Measurements from ENCODE around the gene RARRES2. TPM values are rescaled to one million over a fixed set of nuclear protein-coding genes. Genes with fewer than 3 reads are reported as not detected.
A peak's percentile ranks its signal among the peaks of the same experiment; 100 is the strongest.

Gene RARRES2
- total RNA-seq, 4 donors from 2014 or later = 84.2 to 124 (median 102) TPM

DNA sequence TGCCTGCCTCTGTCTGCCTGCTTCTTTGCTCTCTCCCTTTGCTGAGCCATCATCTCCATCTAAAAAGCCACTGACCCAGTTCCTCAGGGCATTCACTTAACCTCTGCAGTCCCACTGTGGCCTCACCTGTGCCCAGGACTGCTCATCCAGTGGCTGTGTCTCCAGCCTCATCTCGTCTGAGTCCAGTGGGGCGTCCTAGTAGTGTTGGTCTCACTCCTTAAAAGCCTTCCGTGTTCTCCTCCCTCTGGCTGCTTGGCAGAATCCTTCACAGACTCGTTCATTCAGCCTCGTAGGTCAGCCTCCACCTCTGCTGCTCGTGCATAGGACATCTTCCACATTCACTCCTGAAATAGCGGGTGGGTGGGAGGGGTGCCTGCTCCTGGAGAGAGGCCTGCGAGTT is 7.3 kb downstream of the RARRES2 start:
- in situ Hi-C loops (cut with MboI; ENCODE audit: low pct_ligation_motif_present in 1 of 4, low pct_unique_long_range_greater_than_20kb in 1 of 4, low sequenced_read_pairs in 3 of 4) = no loop called here
- intact Hi-C loops (cut with DNase I; ENCODE audit: low total_unique reads) = no loop called here
- WGBS, 2 donors (ENCODE audit: low coverage in 1 of 2) = 92 to 94% methylated on average over 5 to 8 of the region's 8 CpGs
- DNase-seq = no peak
- H3K27ac ChIP-seq = peak overlapping the region in 3 of 4 donors; percentile 32 to 94 (median 68)
- H3K36me3 ChIP-seq = no peaks in the 10 kb centered on the region
- H3K4me3 ChIP-seq = no peak overlapping the region
- H3K4me1 ChIP-seq = peaks cover 19 to 38% (median 28%) of the 10 kb centered on the region in 4 donors
- H3K27me3 ChIP-seq = no peaks in the 10 kb centered on the region
- TF ChIP-seq EP300 (IDR thresholded peaks at IDR 0.05; ENCODE audit: low read depth) (no peak), POLR2A (IDR thresholded peaks at IDR 0.05) (no peak), POLR2AphosphoS5 (IDR thresholded peaks at IDR 0.05) (no peak)
- TF ChIP-seq, protein P1, sequence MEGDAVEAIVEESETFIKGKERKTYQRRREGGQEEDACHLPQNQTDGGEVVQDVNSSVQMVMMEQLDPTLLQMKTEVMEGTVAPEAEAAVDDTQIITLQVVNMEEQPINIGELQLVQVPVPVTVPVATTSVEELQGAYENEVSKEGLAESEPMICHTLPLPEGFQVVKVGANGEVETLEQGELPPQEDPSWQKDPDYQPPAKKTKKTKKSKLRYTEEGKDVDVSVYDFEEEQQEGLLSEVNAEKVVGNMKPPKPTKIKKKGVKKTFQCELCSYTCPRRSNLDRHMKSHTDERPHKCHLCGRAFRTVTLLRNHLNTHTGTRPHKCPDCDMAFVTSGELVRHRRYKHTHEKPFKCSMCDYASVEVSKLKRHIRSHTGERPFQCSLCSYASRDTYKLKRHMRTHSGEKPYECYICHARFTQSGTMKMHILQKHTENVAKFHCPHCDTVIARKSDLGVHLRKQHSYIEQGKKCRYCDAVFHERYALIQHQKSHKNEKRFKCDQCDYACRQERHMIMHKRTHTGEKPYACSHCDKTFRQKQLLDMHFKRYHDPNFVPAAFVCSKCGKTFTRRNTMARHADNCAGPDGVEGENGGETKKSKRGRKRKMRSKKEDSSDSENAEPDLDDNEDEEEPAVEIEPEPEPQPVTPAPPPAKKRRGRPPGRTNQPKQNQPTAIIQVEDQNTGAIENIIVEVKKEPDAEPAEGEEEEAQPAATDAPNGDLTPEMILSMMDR (IDR thresholded peaks at IDR 0.05) = no peak
- H3K9me3 ChIP-seq = no peaks in the 10 kb centered on the region

DNA sequence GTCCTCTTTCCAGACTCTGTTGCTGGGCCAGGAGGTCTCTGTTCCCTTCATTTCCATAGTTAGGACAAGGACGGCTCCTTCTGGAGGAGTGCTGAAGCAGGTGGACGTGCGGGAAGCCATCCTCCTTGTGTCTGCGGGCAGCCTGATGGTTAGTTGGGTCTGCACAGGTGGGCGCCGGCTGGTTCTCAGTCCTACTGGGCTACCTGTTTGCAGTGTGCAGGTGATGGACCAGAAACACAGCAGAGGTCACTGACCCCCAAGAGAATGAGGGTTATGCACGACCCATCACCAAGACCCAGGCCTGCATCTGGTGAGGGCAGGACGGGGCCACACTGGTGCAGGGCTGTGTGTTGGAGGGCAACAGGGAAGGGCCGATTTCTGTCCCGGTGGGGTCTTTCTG is 7.8 kb downstream of the RARRES2 start:
- WGBS, 2 donors (ENCODE audit: low coverage in 1 of 2) = 97% methylated on average over 10 of the region's 10 CpGs; no CpG with 5 or more reads in 1 of the 2 donors
- no peaks in the 10 kb centered on the region for H3K9me3 ChIP-seq
- TF ChIP-seq POLR2AphosphoS5 (IDR thresholded peaks at IDR 0.05) (no peak), EP300 (IDR thresholded peaks at IDR 0.05; ENCODE audit: low read depth) (no peak), POLR2A (IDR thresholded peaks at IDR 0.05) (no peak)
- TF ChIP-seq, protein P1 (IDR thresholded peaks at IDR 0.05) = no peak
- DNase-seq = no peak
- in situ Hi-C loops (cut with MboI; ENCODE audit: low pct_ligation_motif_present in 1 of 4, low pct_unique_long_range_greater_than_20kb in 1 of 4, low sequenced_read_pairs in 3 of 4) = no loop called here
- no peak overlapping the region for H3K4me3 ChIP-seq
- intact Hi-C loops (cut with DNase I; ENCODE audit: low total_unique reads) = no loop called here
- H3K4me1 ChIP-seq = peaks cover 19 to 35% (median 25%) of the 10 kb centered on the region in 4 donors
- no peaks in the 10 kb centered on the region for H3K36me3 ChIP-seq
- no peaks in the 10 kb centered on the region for H3K27me3 ChIP-seq
- peak overlapping the region in 1 of 4 donors; percentile 94 for H3K27ac ChIP-seq

DNA sequence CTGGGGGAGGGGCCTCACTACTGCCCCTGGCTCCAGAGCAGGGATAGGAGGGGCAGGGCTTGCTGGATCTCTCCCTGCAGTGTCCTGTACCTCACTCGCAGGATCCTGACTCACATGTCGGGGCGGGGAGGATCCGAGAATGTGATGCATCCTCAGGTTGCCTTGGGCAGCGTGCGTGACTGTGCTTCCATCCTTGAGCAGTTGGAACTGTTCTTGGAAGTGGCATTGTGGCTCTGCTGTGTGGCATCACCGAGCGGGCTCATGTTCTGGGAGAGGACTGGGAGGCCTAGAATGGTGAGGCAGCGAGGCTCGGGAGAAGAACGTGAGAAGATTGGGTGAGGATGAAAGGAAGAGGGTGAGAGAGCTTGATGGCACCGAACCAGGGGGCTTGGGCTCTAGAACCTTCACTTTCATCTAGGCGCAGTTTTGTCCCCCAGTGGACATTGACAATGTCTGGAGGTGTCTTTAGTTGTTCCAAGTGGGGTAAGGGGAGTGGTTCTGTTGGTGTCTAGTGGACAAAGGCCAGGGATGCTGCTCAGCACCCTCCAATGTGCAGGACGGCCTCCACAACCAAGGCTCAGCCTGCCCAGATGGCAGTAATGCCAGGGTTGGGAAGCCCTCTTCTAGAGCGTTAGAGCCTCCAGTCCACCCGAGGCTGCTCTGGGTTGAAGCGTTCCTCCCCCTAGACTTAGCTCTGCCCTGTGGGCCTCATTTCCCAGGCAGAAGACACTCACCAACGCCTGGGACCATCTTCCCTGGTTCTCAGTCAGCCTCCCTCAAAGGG is 8.4 kb downstream of the RARRES2 start:
- H3K36me3 ChIP-seq = no peaks in the 10 kb centered on the region
- 94 to 100% methylated on average over 7 to 18 of the region's 18 CpGs for WGBS, 2 donors (ENCODE audit: low coverage in 1 of 2)
- no peak overlapping the region for H3K4me3 ChIP-seq
- in situ Hi-C loops (cut with MboI; ENCODE audit: low pct_ligation_motif_present in 1 of 4, low pct_unique_long_range_greater_than_20kb in 1 of 4, low sequenced_read_pairs in 3 of 4) = no loop called here
- no peak for DNase-seq
- H3K27ac ChIP-seq = no peak overlapping the region
- intact Hi-C loops (cut with DNase I; ENCODE audit: low total_unique reads) = no loop called here
- no peaks in the 10 kb centered on the region for H3K27me3 ChIP-seq
- no peak for TF ChIP-seq POLR2AphosphoS5 (IDR thresholded peaks at IDR 0.05)
- no peak for TF ChIP-seq EP300 (IDR thresholded peaks at IDR 0.05; ENCODE audit: low read depth)
- TF ChIP-seq, protein P1 (IDR thresholded peaks at IDR 0.05) = no peak
- TF ChIP-seq POLR2A (IDR thresholded peaks at IDR 0.05) = no peak
- no peaks in the 10 kb centered on the region for H3K9me3 ChIP-seq
- peaks cover 19 to 28% (median 24%) of the 10 kb centered on the region in 4 donors for H3K4me1 ChIP-seq

DNA sequence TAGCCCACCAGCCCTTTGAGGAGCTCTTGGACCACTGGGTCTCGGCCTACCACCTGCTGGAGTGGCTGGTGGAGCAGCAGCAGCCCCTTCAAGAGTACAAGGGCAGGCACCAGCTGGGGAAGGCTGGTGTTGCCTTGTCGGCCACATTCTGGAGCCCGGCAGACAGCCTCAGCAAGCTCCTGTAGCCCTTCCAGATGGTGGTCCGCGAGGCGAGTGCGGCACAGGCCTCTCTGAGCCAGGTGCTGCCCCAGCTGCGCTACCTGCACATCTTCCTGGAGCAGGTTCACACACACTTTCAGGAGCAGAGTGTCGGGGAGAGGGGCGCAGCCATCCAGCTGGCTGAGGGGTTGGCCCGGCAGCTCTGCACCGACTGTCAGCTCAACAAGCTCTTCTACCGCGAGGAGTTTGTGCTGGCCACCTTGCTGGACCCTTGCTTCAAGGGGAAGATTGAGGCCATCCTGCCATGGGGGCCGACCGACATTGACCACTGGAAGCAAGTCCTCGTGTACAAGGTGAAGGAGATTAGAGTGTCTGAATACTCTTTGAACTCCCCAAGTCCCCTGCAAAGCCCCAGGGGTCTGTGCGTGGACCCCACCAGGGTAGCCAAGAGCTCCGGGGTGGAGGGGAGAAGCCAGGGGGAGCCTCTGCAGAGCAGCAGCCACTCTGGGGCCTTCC is 11.1 kb downstream of the RARRES2 start:
- H3K36me3 ChIP-seq = no peaks in the 10 kb centered on the region
- TF ChIP-seq POLR2AphosphoS5 (IDR thresholded peaks at IDR 0.05) (no peak), EP300 (IDR thresholded peaks at IDR 0.05; ENCODE audit: low read depth) (no peak), POLR2A (IDR thresholded peaks at IDR 0.05) (no peak)
- TF ChIP-seq, protein P1 (IDR thresholded peaks at IDR 0.05) = no peak
- H3K4me3 ChIP-seq = no peak overlapping the region
- H3K27me3 ChIP-seq = no peaks in the 10 kb centered on the region
- no peak overlapping the region for H3K27ac ChIP-seq
- H3K4me1 ChIP-seq = peaks cover 0 to 7% (median 4%) of the 10 kb centered on the region in 4 donors
- WGBS, 2 donors (ENCODE audit: low coverage in 1 of 2) = 90% methylated on average over 16 of the region's 19 CpGs; no CpG with 5 or more reads in 1 of the 2 donors
- no peak for DNase-seq
- in situ Hi-C loops (cut with MboI; ENCODE audit: low pct_ligation_motif_present in 1 of 4, low pct_unique_long_range_greater_than_20kb in 1 of 4, low sequenced_read_pairs in 3 of 4) (no loop called here), intact Hi-C loops (cut with DNase I; ENCODE audit: low total_unique reads) (no loop called here)
- no peaks in the 10 kb centered on the region for H3K9me3 ChIP-seq
